DND-41 (cell line): Measurements from ENCODE around the gene RIN1.

ENCODE experiments used
- CTCF ChIP-seq: IDR thresholded peaks from 2 replicates; pipeline ENCODE4 v1.5.1; 2012; ENCODE audit warnings: borderline replicate concordance, low read length, moderate library complexity, mild to moderate bottlenecking; ENCODE audit not compliant: poor library complexity, severe bottlenecking; ENCODE audit errors: extremely low read depth
- EZH2 ChIP-seq: IDR thresholded peaks from 3 replicates; pipeline ENCODE4 v1.6.1; 2012; ENCODE audit warnings: borderline replicate concordance, low read depth, mild to moderate bottlenecking, moderate library complexity, low read length, inconsistent platforms; ENCODE audit not compliant: severe bottlenecking

GRCh38 chr11:66302656-66303055, 33.6 kb downstream of the RIN1 start:
- TF ChIP-seq EZH2 (no peak), CTCF (no peak)
